ENCODE data around the gene MCF2L.
A peak's percentile ranks its signal among the peaks of the same experiment; 100 is the strongest.

Gene MCF2L

GRCh38 chr13:113121183-113121927, 152.3 kb downstream of the MCF2L start:
- Mint-ChIP-seq H3K27ac (no peak overlapping the region), H3K36me3 (ENCODE audit: insufficient read depth) (peaks cover 2% of the 10 kb centered on the region), H3K4me1 (ENCODE audit: low read depth in 2 of 2) (peaks cover 0 to 1% of the 10 kb centered on the region in 2 donors)

GRCh38 chr13:113121928-113122471, 153.0 kb downstream of the MCF2L start:
- H3K36me3 Mint-ChIP-seq (ENCODE audit: insufficient read depth), result peaks cover 2% of the 10 kb centered on the region
- H3K4me3 Mint-ChIP-seq, result no peak overlapping the region
- H3K27me3 Mint-ChIP-seq, result peaks cover 23 to 62% of the 10 kb centered on the region in 2 donors
- DNase-seq (no peak), ATAC-seq (replicated peaks) (no peak)
- H3K9me3 Mint-ChIP-seq, result no peaks in the 10 kb centered on the region
- H3K27ac Mint-ChIP-seq, result no peak overlapping the region
- peaks cover 0 to 1% of the 10 kb centered on the region in 2 donors for H3K4me1 Mint-ChIP-seq (ENCODE audit: low read depth in 2 of 2)

More at GRCh38 chr13:113121183-113121927, 152.3 kb downstream of the MCF2L start:
- H3K27me3 Mint-ChIP-seq, result peaks cover 22 to 67% of the 10 kb centered on the region in 2 donors
- no peaks in the 10 kb centered on the region for H3K9me3 Mint-ChIP-seq
- DNase-seq (no peak), ATAC-seq (replicated peaks) (no peak)
- no peak overlapping the region for H3K4me3 Mint-ChIP-seq

GRCh38 chr13:113122550-113123225, 153.7 kb downstream of the MCF2L start, which contains the start of gene F10:
Gene F10, plus strand, starts transcription at chr13:113122799. Its CDS starts 57 bp downstream, at chr13:113122856.
- H3K27me3 Mint-ChIP-seq, result peaks cover 30 to 67% of the 10 kb centered on the region in 2 donors
- H3K4me1 Mint-ChIP-seq (ENCODE audit: low read depth in 2 of 2), result peaks cover 0 to 1% of the 10 kb centered on the region in 2 donors
- no peak for DNase-seq
- ATAC-seq (replicated peaks), result no peak
- peaks cover 4% of the 10 kb centered on the region for H3K36me3 Mint-ChIP-seq (ENCODE audit: insufficient read depth)
- no peaks in the 10 kb centered on the region for H3K9me3 Mint-ChIP-seq
- no peak within 1 kb of the TSS for H3K4me3 Mint-ChIP-seq
- peak within 1 kb of the TSS in 1 of 2 donors; percentile 69 for H3K27ac Mint-ChIP-seq

DNA sequence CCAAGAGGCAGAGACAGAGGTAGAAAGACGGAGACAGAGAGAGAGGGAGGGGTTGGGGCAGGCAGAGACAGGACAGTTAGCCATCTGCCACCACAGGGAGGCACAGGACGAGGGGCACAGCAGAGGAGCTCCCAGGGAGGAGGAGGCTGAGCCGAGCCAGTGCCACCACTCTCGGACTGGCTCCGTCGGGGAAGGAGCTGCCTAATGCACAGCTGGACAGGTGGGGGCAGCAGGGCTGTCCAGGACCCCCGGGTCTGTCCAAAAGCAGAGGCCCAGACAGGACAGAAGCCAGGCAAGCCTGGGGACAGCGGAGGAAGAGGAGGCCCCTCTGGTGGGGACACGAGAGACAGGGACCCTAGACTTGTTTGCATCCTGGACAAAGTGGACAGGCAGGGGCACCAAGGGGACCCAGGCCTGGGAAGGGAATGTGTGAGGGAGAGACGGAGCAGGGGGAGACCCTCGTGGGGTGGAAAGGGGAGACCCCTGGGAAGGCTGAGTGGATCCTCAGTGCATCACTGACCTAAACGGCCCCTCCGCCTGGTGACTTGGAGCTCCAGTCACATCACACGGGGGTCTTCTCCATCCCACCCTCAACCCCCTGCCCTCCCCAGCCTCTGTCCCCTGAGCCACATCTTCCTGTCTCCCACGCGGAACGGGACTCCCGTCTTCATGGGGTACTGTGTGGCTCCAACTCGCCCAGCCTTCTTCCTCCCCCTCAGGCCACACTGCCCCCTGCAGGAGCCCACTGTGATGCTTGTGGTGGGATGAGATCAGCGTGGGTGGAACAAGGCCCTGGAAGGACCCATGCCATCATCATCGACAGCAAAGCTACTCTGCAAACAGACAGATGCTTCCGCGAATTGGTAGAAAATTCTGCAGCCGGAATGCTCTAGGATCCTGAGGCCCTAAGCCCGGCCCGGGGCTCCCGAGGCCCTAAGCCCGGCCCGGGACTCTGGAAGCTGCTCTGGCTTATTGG, 154.5 kb downstream of the MCF2L start:
- H3K27me3 Mint-ChIP-seq, result peaks cover 36 to 75% of the 10 kb centered on the region in 2 donors
- H3K4me1 Mint-ChIP-seq (ENCODE audit: low read depth in 2 of 2), result peaks cover 0 to 1% of the 10 kb centered on the region in 2 donors
- H3K27ac Mint-ChIP-seq, result peak overlapping the region in 1 of 2 donors; percentile 69
- no peak overlapping the region for H3K4me3 Mint-ChIP-seq
- ATAC-seq (replicated peaks), result no peak
- H3K9me3 Mint-ChIP-seq, result no peaks in the 10 kb centered on the region
- DNase-seq, result no peak
- H3K36me3 Mint-ChIP-seq (ENCODE audit: insufficient read depth), result peaks cover 5% of the 10 kb centered on the region

DNA sequence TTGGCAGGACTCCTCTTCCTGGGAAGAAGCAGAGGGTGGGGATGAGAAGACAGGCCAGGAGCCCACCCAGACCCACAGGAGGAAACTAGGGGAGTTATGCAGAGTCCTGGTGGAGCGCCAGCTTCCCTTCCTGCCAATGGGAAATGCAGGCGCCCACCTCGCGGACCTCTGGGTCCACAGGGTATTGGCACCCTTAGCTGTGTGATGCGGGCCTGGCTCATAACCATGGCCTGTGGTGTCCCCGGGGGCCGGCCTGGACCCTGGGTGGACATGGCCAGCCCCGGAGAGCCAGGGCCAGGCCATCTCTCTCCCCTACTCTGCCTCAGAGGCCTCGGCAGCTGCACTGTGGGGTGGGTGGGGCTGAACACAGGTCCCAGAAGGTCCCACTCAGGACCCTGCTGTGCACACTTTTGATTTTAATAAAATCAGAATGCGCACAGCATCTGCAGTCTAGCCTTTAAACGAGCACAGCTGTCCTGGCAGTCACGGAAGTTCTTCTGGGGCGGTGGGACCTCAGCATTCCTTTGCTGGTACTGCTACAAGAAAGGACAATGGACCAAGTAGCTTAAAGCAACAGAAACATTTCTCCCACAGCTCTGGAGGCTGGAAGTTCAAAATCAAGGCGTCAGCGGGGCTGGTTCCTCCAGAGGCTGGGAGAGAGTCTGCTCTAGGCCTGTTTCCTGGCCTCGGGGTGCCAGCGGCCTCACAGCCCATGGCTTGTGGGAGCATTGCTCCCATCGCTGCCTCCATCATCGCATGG, 155.4 kb downstream of the MCF2L start:
- no peaks in the 10 kb centered on the region for H3K9me3 Mint-ChIP-seq
- no peak for DNase-seq
- H3K4me3 Mint-ChIP-seq, result no peak overlapping the region
- H3K27ac Mint-ChIP-seq, result no peak overlapping the region
- H3K36me3 Mint-ChIP-seq (ENCODE audit: insufficient read depth), result peaks cover 5% of the 10 kb centered on the region
- ATAC-seq (replicated peaks), result no peak
- peaks cover 42 to 79% of the 10 kb centered on the region in 2 donors for H3K27me3 Mint-ChIP-seq
- H3K4me1 Mint-ChIP-seq (ENCODE audit: low read depth in 2 of 2), result peaks cover 0 to 1% of the 10 kb centered on the region in 2 donors

- Mint-ChIP-seq H3K27me3 (peaks cover 43 to 75% of the 10 kb centered on the region in 2 donors), H3K4me3 (no peak overlapping the region), H3K9me3 (no peaks in the 10 kb centered on the region), H3K36me3 (ENCODE audit: insufficient read depth) (peaks cover 7% of the 10 kb centered on the region), H3K27ac (no peak overlapping the region), H3K4me1 (ENCODE audit: low read depth in 2 of 2) (peaks cover 0 to 7% of the 10 kb centered on the region in 2 donors)
- DNase-seq, result no peak
- ATAC-seq (replicated peaks), result no peak
These were observed 156.7 kb downstream of the MCF2L start for GRCh38 chr13:113125506-113126264.

DNA sequence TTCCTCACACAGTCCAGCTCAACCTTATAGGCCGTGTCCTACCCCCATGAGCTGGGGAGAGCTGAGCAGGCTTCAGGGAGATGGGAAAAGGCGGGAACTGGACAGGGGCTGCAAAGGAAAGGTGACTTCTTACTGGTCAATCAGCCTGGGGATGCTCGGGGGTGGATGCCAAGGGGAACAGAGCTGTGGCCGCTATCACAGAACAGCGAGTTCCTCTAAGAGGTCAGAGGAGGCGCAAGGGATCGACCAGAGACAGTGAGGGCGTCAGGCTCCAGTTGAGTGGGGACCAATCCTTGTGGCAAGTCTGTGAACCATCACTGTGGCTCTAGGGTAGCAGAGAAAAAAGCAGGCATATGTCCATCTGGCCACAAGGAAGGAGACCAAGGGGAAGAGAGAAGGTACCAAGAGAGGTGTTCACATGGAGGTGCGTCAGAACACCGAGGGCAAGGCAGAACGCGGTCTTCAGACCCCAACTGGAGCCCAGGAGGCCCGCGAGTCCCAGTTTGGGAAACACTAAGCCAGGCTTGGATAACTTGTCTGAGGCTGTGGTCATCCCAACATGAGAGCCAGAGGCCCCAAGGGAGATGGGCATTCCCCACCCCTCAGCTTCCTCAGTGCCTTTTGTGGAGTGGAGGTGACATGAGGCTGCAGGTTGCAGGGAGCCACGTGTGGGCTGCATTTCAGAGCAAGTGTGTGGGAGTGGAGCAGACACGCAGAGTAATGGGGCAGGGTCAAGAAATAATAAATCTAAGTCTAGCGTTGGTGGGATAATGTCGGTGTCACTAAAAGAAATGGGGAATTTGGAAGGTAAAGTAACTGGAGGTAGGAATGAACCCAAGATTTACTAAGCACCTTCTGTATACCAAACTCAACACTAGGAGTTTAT, 157.5 kb downstream of the MCF2L start:
- DNase-seq (no peak), ATAC-seq (replicated peaks) (no peak)
- no peak overlapping the region for H3K4me3 Mint-ChIP-seq
- peaks cover 0 to 7% of the 10 kb centered on the region in 2 donors for H3K4me1 Mint-ChIP-seq (ENCODE audit: low read depth in 2 of 2)
- H3K36me3 Mint-ChIP-seq (ENCODE audit: insufficient read depth), result peaks cover 7% of the 10 kb centered on the region
- peaks cover 37 to 67% of the 10 kb centered on the region in 2 donors for H3K27me3 Mint-ChIP-seq
- H3K27ac Mint-ChIP-seq, result no peak overlapping the region
- no peaks in the 10 kb centered on the region for H3K9me3 Mint-ChIP-seq

DNA sequence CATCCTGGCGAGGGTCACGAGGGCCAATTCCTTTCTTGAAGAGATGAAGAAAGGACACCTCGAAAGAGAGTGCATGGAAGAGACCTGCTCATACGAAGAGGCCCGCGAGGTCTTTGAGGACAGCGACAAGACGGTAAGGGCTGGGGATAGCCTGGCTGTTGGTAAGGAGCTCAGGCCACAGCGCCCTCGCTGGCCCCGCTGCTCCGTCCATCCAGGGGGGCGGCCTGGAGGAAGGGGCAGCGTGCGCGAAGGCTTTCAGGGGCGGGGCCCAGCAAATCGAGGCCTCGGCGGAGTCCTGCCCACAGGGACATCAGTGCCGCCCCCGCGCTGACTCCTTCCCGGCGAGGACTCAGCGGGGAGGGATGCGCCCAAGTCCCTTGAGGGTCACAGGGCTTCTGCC, 160.5 kb downstream of the MCF2L start:
- Mint-ChIP-seq H3K27me3 (peaks cover 27 to 42% of the 10 kb centered on the region in 2 donors), H3K36me3 (ENCODE audit: insufficient read depth) (peaks cover 5% of the 10 kb centered on the region), H3K27ac (no peak overlapping the region), H3K4me1 (ENCODE audit: low read depth in 2 of 2) (peaks cover 0 to 6% of the 10 kb centered on the region in 2 donors), H3K9me3 (no peaks in the 10 kb centered on the region), H3K4me3 (peak overlapping the region; percentile 7 to 54)
- DNase-seq, result no peak
- no peak for ATAC-seq (replicated peaks)

DNA sequence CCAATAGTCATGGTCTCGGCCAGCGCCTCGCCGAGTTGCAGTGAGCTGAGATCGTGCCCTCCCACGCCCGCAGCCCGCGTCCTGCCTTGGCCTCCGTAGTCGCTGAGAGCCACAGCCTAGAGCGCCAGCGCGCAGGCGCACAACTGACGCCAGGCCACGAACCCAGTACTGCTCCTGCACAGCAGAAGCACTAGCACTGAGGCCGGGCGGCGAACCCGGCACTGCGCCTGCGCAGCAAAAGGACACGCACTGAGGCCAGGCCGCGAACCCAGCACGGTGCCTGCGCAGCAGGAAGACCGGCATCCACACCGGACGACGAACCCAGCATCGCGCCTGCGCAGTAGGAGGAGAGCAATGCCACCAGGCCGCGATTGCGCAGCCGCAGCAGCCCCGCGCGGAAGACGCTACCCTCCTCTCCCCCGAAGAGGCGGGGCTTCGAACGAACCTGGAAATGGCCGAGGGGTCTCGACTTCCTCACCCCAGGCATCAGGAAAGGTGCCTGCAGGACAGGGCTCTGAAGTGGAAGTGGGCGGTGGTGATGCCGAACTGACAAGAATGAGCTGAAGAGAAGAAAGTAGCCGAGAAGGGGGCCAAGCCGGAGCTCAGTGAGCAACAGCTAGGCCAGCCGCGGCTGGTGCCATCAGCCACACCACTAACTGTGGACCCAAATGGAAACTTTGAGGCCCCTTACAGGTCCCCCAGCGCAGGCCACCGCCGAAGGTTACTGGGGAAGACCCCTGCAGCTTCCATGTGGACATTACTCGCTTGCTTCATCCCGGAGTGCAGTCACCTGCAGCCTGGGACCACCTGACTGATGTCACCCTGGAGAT, 161.1 kb downstream of the MCF2L start:
- Mint-ChIP-seq H3K36me3 (ENCODE audit: insufficient read depth) (peaks cover 5% of the 10 kb centered on the region), H3K9me3 (no peaks in the 10 kb centered on the region), H3K4me1 (ENCODE audit: low read depth in 2 of 2) (peaks cover 0 to 6% of the 10 kb centered on the region in 2 donors), H3K4me3 (peak overlapping the region in 1 of 2 donors; percentile 60), H3K27ac (peak overlapping the region in 1 of 2 donors; percentile 53), H3K27me3 (peaks cover 27 to 42% of the 10 kb centered on the region in 2 donors)
- DNase-seq, result no peak
- peak; percentile 39 for ATAC-seq (replicated peaks)

DNA sequence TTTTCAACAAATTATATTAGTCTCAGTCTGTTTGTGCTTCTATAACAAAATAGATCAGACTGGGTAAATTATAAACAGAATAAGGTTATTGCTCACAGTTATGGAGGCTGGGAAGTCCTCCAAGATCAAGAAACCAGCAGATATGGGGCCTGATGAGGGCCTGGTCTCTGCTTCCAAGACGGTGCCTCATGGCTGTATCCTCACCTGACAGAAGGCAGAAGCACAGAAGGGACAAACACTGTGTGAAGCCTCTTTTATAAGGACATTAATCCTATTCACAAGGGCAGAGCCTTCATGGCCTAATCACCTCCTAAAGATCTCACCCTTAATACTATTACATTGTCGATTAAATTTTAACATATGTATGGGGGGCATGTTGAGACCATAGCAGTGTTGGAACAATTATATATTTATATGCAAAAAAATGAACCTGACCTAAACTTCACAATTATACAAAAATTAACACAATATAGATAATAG, 166.3 kb downstream of the MCF2L start:
- Mint-ChIP-seq H3K36me3 (ENCODE audit: insufficient read depth) (no peaks in the 10 kb centered on the region), H3K27me3 (peaks cover 0 to 7% of the 10 kb centered on the region in 2 donors), H3K27ac (no peak overlapping the region), H3K9me3 (no peaks in the 10 kb centered on the region), H3K4me1 (ENCODE audit: low read depth in 2 of 2) (peaks cover 0 to 3% of the 10 kb centered on the region in 2 donors), H3K4me3 (no peak overlapping the region)
- ATAC-seq (replicated peaks), result no peak
- no peak for DNase-seq
